Upper lobe of right lung (tissue), 1 donor: Measurements from ENCODE around the gene ASH1L. TPM values are rescaled to one million over a fixed set of nuclear protein-coding genes. Genes with fewer than 3 reads are reported as not detected.

Source experiments
- ATAC-seq: fragments of 200-7000 bp; cut with Tn5 transposase; one replicate; pipeline ENCODE4 v1.9.1; 2020; ENCODE audit warnings: mild to moderate bottlenecking, moderate library complexity
- DNase-seq: peaks from one replicate; pipeline ENCODE4 v3.0.0-alpha.2; 2020
- H3K27ac ChIP-seq: fragments of 200-600 bp; one replicate; pipeline ENCODE4 v1.8.0; 2022
- H3K27me3 ChIP-seq: fragments of 200-600 bp; one replicate; pipeline ENCODE4 v1.8.0; 2022; ENCODE audit warnings: mild to moderate bottlenecking
- H3K36me3 ChIP-seq: fragments of 200-600 bp; one replicate; pipeline ENCODE4 v1.8.0; 2022
- H3K4me1 ChIP-seq: fragments of 200-600 bp; one replicate; pipeline ENCODE4 v1.8.0; 2022
- H3K4me3 ChIP-seq: fragments of 200-600 bp; one replicate; pipeline ENCODE4 v1.8.0; 2022; ENCODE audit warnings: mild to moderate bottlenecking
- H3K9me3 ChIP-seq: fragments of 200-600 bp; one replicate; pipeline ENCODE4 v1.8.0; 2022
- CTCF ChIP-seq: fragments of 200-600 bp; IDR thresholded peaks from one replicate; pipeline ENCODE4 v1.8.0; 2022; ENCODE audit warnings: antibody characterized with exemption
- intact Hi-C: fragments of 100-400 bp; cut with DNase I; formaldehyde crosslinking; loops from one replicate; pipeline ENCODE4 v1.11.0; 2022
- microRNA-seq: library from miRNA; unstranded; fragments of <30 nt; microRNA quantifications from one replicate; pipeline ENCODE4 v1.2.0, GENCODE V29; 2020; ENCODE audit warnings: borderline microRNAs expressed
- total RNA-seq: library from RNA; stranded (reverse); fragmentation: NEBNext Ultra II Directional; extraction: Animal tissue kit (Norgen Biotek cat#: 25700); gene quantifications from one replicate; pipeline ENCODE4 v1.2.1, GENCODE V29; 2021
- donor health status: DM: no; HTN: yes; CAD: no; lungs with severe emphysema.

Gene ASH1L
- total RNA-seq, 1 donor from 2014 or later, result 56.6 TPM

DNA sequence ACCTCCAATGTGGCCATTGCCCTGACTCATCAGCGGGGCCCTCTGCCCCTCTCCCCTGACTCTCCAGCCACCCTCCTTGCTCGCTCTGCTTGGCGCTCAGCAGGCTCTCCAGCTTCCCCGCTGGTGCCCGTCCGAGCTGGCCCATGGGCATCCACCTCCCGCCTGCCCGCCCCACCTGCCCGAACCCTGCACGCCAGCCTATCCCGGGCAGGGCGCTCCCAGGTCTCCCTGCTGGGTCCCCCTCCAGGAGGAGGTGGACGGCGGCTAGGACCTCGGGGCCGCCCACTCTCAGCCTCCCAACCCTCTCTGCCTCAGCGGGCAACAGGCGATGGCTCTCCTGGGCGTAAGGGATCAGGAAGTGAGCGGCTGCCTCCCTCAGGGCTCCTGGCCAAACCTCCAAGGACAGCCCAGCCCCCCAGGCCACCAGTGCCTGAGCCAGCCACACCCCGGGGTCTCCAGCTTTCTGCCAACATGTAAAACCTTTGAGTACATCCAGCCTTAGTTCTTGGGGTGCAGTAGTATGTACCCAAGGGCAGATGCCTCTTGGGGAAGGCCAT, 274.5 kb downstream of the ASH1L start:
- ATAC-seq (no peak), DNase-seq (no peak)
- intact Hi-C loops, result no loop called here
- Histone ChIP-seq H3K27ac (no peak overlapping the region), H3K36me3 (no peaks in the 10 kb centered on the region), H3K27me3 (no peaks in the 10 kb centered on the region), H3K4me1 (no peaks in the 10 kb centered on the region), H3K4me3 (no peak overlapping the region), H3K9me3 (no peaks in the 10 kb centered on the region)
- TF ChIP-seq CTCF, result no peak

DNA sequence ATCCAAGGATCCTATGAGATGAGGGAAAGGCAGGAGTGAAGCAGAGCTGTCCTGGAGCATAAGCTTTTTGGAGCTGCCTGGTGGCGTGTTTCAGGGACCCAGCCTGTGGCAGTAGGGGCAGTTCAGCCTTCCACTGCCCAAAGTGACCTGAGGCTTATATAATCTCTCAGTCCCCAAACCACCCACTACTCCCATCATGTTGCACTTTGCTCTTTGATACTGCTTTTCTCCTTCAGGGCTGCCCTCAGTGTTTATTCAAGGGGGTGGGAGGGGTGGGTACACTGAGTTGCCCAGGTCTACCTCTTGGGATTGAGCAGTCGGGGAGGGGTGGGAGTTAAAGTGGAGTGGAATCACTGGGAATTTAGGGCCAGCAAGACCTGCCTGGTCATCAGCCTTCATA, 276.1 kb downstream of the ASH1L start:
- ATAC-seq (no peak), DNase-seq (no peak)
- no peaks in the 10 kb centered on the region for H3K9me3 ChIP-seq
- intact Hi-C loops, result no loop called here
- no peak for TF ChIP-seq CTCF
- H3K36me3 ChIP-seq, result no peaks in the 10 kb centered on the region
- no peak overlapping the region for H3K27ac ChIP-seq
- no peak overlapping the region for H3K4me3 ChIP-seq
- no peaks in the 10 kb centered on the region for H3K27me3 ChIP-seq
- H3K4me1 ChIP-seq, result no peaks in the 10 kb centered on the region

GRCh38 chr1:155285631-155286044, 277.0 kb downstream of the ASH1L start:
- no peaks in the 10 kb centered on the region for H3K36me3 ChIP-seq
- no peak overlapping the region for H3K4me3 ChIP-seq
- no peaks in the 10 kb centered on the region for H3K9me3 ChIP-seq
- DNase-seq (no peak), ATAC-seq (no peak)
- TF ChIP-seq CTCF, result no peak
- H3K27ac ChIP-seq, result no peak overlapping the region
- intact Hi-C loops, result no loop called here
- no peaks in the 10 kb centered on the region for H3K4me1 ChIP-seq
- no peaks in the 10 kb centered on the region for H3K27me3 ChIP-seq

Small RNA genes lying within 50 kb of the gene (microRNA-seq; reads per million reads assigned to microRNA genes)
- gene MIR555, result not detected

Other genes starting within 250 kb of the ASH1L start
- 27.0 TPM for gene RUSC1, start 241.9 kb downstream of the ASH1L start, total RNA-seq
- 25.4 TPM for gene MSTO1, start 47.4 kb upstream of the ASH1L start, total RNA-seq
- gene YY1AP1, start 126.0 kb upstream of the ASH1L start, total RNA-seq, result 69.0 TPM
- 79.6 TPM for gene DAP3, start 126.3 kb upstream of the ASH1L start, total RNA-seq